CD14-positive monocyte (primary cell): ENCODE measurements around the gene SOHLH2. TPM values are rescaled to one million over a fixed set of nuclear protein-coding genes. Genes with fewer than 3 reads are reported as not detected.

Experiments
- DNase-seq, 3 donors: peaks; one replicate each; pipeline ENCODE4 v3.0.0-alpha.2; 2011 to 2022
- H2AFZ ChIP-seq: 2 replicates; pipeline ENCODE4 v1.6.0; 2012; ENCODE audit warnings: mild to moderate bottlenecking, low read depth, low read length, inconsistent platforms; ENCODE audit not compliant: insufficient read depth, poor library complexity, severe bottlenecking
- H3K27ac ChIP-seq, 2 donors: 1 replicate in 1 of 2; 2 replicates in 1 of 2; pipeline ENCODE4 v1.5.1; 2012 to 2013; ENCODE audit warnings: low read length in 2 of 2, control low read depth in 1 of 2, inconsistent platforms in 1 of 2, low read depth in 1 of 2, mild to moderate bottlenecking in 1 of 2
- H3K27me3 ChIP-seq, 2 donors: one replicate each; pipeline versions ENCODE4 v1.6.0 to v1.6.1; 2011 to 2013; ENCODE audit warnings: low read length in 2 of 2; ENCODE audit not compliant: control insufficient read depth in 2 of 2, insufficient read depth in 2 of 2
- H3K36me3 ChIP-seq, 2 donors: replicated peaks in 1 of 2; 1 replicate in 1 of 2; 2 replicates in 1 of 2; pipeline versions ENCODE4 v1.5.1 to v1.6.1; 2012 to 2013; ENCODE audit warnings: low read length in 2 of 2, control low read depth in 1 of 2, inconsistent platforms in 1 of 2, mild to moderate bottlenecking in 1 of 2; ENCODE audit not compliant: insufficient read depth in 2 of 2, control insufficient read depth in 1 of 2
- H3K4me1 ChIP-seq, 2 donors: 1 replicate in 1 of 2; 2 replicates in 1 of 2; pipeline versions ENCODE4 v1.5.1 to v1.6.1; 2012 to 2013; ENCODE audit warnings: low read length in 2 of 2, control low read depth in 1 of 2, inconsistent platforms in 1 of 2, mild to moderate bottlenecking in 1 of 2, moderate library complexity in 1 of 2; ENCODE audit not compliant: insufficient read depth in 2 of 2, control insufficient read depth in 1 of 2
- H3K4me2 ChIP-seq: replicated peaks from 2 replicates; pipeline ENCODE3; 2012; ENCODE audit warnings: low read length, moderate library complexity, mild to moderate bottlenecking; ENCODE audit not compliant: poor library complexity, severe bottlenecking; ENCODE audit errors: extremely low read depth
- H3K4me3 ChIP-seq, 3 experiments: fragments of 200-600 bp in 1 of 3; sonication (generic) in 1 of 3; replicated peaks in 1 of 3; 1 replicate in 2 of 3; 2 replicates in 1 of 3; pipeline ENCODE4 v1.5.1; 2011 to 2013; ENCODE audit warnings: low read length in 3 of 3, mild to moderate bottlenecking in 3 of 3, control low read depth in 2 of 3, low read depth in 2 of 3, inconsistent platforms in 1 of 3, moderate library complexity in 1 of 3
- H3K79me2 ChIP-seq: 2 replicates; pipeline ENCODE4 v1.6.0; 2012; ENCODE audit warnings: mild to moderate bottlenecking, control low read depth, inconsistent platforms, low read length, moderate library complexity; ENCODE audit not compliant: insufficient read depth
- H3K9ac ChIP-seq: 2 replicates; pipeline ENCODE4 v1.6.0; 2017; ENCODE audit warnings: low read length, mild to moderate bottlenecking; ENCODE audit not compliant: insufficient read depth, poor library complexity, severe bottlenecking
- H3K9me3 ChIP-seq, 2 donors: replicated peaks in 1 of 2; 1 replicate in 1 of 2; 2 replicates in 1 of 2; pipeline versions ENCODE4 v1.5.1 to v1.6.1; 2012 to 2013; ENCODE audit warnings: low read length in 2 of 2, control low read depth in 1 of 2; ENCODE audit not compliant: control insufficient read depth in 1 of 2, insufficient read depth in 1 of 2
- H4K20me1 ChIP-seq: 2 replicates; pipeline ENCODE4 v1.6.0; 2012; ENCODE audit warnings: mild to moderate bottlenecking, low read length, control low read depth, moderate library complexity; ENCODE audit not compliant: insufficient read depth
- H3K27ac Mint-ChIP-seq, 7 donors: one replicate each; pipeline ENCODE4 v1.8.0; 2020; ENCODE audit warnings: mild to moderate bottlenecking in 7 of 7, mixed read lengths in 7 of 7, moderate library complexity in 6 of 7, inconsistent platforms in 2 of 7
- H3K27me3 Mint-ChIP-seq, 3 donors: one replicate each; pipeline ENCODE4 v1.8.0; 2021 to 2022; ENCODE audit warnings: low read depth in 3 of 3, mild to moderate bottlenecking in 3 of 3, mixed read lengths in 3 of 3, moderate library complexity in 3 of 3, inconsistent platforms in 1 of 3
- H3K36me3 Mint-ChIP-seq, 2 donors: one replicate each; pipeline ENCODE4 v1.8.0; 2020; ENCODE audit warnings: mixed read lengths in 2 of 2, inconsistent platforms in 1 of 2, mild to moderate bottlenecking in 1 of 2
- H3K4me1 Mint-ChIP-seq: one replicate; pipeline ENCODE4 v1.8.0; 2020; ENCODE audit warnings: mild to moderate bottlenecking, mixed read lengths
- H3K4me3 Mint-ChIP-seq, 2 donors: one replicate each; pipeline ENCODE4 v1.8.0; 2020; ENCODE audit warnings: mild to moderate bottlenecking in 2 of 2, mixed read lengths in 2 of 2, moderate library complexity in 1 of 2
- H3K9me3 Mint-ChIP-seq, 7 donors: one replicate each; pipeline ENCODE4 v1.8.0; 2020 to 2022; ENCODE audit warnings: mixed read lengths in 7 of 7, mild to moderate bottlenecking in 6 of 7, moderate library complexity in 6 of 7, inconsistent platforms in 2 of 7
- CTCF ChIP-seq: fragments of 200-600 bp; IDR thresholded peaks from one replicate; pipeline ENCODE4 v1.8.0; 2022; ENCODE audit warnings: antibody characterized with exemption, mild to moderate bottlenecking
- whole genome bisulfite sequencing: methylation state at CpG from one replicate; pipeline ENCODE4 v1.1.5; 2013; ENCODE audit warnings: missing lambda C conversion rate; ENCODE audit not compliant: insufficient coverage; 5-methylcytosine and 5-hydroxymethylcytosine counted together
- intact Hi-C, 2 donors: fragments of 100-400 bp; cut with micrococcal nuclease; formaldehyde crosslinking; loops; one replicate each; pipeline versions ENCODE4 v1.15.0 to v1.15.1; 2023
- polyA plus RNA-seq, 3 donors: library from polyadenylated mRNA; depleted of rRNA in 1 of 3; unstranded in 2 of 3; stranded (reverse) in 1 of 3; fragments of 300-500 nt in 2 of 3; fragments of >200 nt in 1 of 3; fragmentation: Illumina TruSeq in 2 of 3; gene quantifications; 1 replicate in 2 of 3; 2 replicates in 1 of 3; pipeline ENCODE4 v1.2.3, GENCODE V29; 2012 to 2021

SOHLH2 gene
- polyA plus RNA-seq, 3 donors, result not detected

DNA sequence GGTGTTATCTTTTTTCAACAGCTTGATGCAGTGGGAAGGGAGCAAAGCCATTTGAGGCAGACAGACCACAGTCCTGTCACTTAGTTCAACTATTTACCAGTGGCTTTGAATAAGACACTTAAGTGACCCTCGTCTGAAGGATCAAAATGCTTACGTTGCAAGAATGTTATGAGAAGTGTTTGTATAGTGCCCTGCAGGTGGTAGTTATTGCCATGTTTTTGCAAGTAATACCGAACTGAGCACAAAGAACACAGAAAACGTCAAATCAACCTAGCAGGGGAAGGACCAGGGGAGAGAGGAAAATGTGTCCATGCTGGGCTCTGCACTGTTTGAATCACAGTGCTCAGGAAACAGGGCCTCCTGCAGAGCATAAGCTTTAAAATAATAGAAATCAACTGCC, 2.8 kb downstream of the SOHLH2 start:
- DNase-seq, result no peak
- H3K36me3 ChIP-seq, result no peaks in the 10 kb centered on the region
- no peaks in the 10 kb centered on the region for H4K20me1 ChIP-seq
- no peaks in the 10 kb centered on the region for H3K79me2 ChIP-seq
- Mint-ChIP-seq H3K4me1 (no peaks in the 10 kb centered on the region), H3K27ac (no peak overlapping the region), H3K27me3 (peaks cover 0 to 4% (median 1%) of the 10 kb centered on the region in 3 donors), H3K4me3 (no peak overlapping the region), H3K9me3 (peaks cover 5 to 31% (median 15%) of the 10 kb centered on the region in 7 donors), H3K36me3 (no peaks in the 10 kb centered on the region)
- peaks cover 22 to 30% of the 10 kb centered on the region in 2 donors for H3K9me3 ChIP-seq
- H3K4me1 ChIP-seq, result no peaks in the 10 kb centered on the region
- no peak overlapping the region for H3K4me3 ChIP-seq
- H3K9ac ChIP-seq, result no peak overlapping the region
- no peaks in the 10 kb centered on the region for H3K27me3 ChIP-seq
- WGBS, result 92% methylated on average over 4 of the region's 4 CpGs
- H3K4me2 ChIP-seq, result no peak overlapping the region
- no peak overlapping the region for H3K27ac ChIP-seq
- TF ChIP-seq CTCF, result no peak
- no peak overlapping the region for H2AFZ ChIP-seq
- intact Hi-C loops, result no loop called here

DNA sequence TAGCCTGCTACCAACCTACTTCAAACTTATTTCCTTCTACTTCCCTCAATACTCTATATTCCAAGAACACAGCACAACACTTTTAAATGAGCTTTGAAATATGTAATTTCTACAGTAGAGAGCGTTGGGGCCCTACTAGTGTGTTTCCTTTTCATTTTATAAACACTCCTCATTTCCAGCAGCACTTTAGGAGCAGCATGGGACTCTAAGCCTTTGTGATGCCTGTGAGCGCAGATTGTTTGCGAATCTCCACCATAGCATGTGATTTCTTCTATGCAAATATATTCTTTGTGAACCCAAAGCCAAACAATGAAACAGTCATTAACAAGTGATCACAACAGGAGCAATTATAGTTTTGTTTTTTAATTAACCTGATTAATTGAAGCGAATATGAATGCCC, 3.6 kb downstream of the SOHLH2 start:
- no peak overlapping the region for H3K4me3 Mint-ChIP-seq
- Histone ChIP-seq H3K27me3 (no peaks in the 10 kb centered on the region), H3K9me3 (peaks cover 17 to 22% of the 10 kb centered on the region in 2 donors), H3K4me2 (no peak overlapping the region), H3K9ac (no peak overlapping the region), H3K4me1 (no peaks in the 10 kb centered on the region), H2AFZ (no peak overlapping the region), H4K20me1 (no peaks in the 10 kb centered on the region), H3K79me2 (no peaks in the 10 kb centered on the region), H3K36me3 (no peaks in the 10 kb centered on the region), H3K4me3 (no peak overlapping the region), H3K27ac (no peak overlapping the region)
- intact Hi-C loops, result no loop called here
- TF ChIP-seq CTCF, result no peak
- H3K4me1 Mint-ChIP-seq, result no peaks in the 10 kb centered on the region
- H3K27me3 Mint-ChIP-seq, result peaks cover 0 to 4% (median 1%) of the 10 kb centered on the region in 3 donors
- WGBS, result 100% methylated on average over 1 of the region's 4 CpGs
- no peak overlapping the region for H3K27ac Mint-ChIP-seq
- H3K9me3 Mint-ChIP-seq, result peaks cover 5 to 24% (median 12%) of the 10 kb centered on the region in 7 donors
- no peaks in the 10 kb centered on the region for H3K36me3 Mint-ChIP-seq
- DNase-seq, result no peak
